GM21619 (cell line): ENCODE measurements around the gene ZDHHC4.
A peak's percentile ranks its signal among the peaks of the same experiment; 100 is the strongest.
"Not testable (repeated sequence)": the region's sequence is repeated elsewhere in the genome, so short reads cannot be mapped to it uniquely, and the experiment has no call there.

Experiments used
- ATAC-seq: cut with Tn5 transposase; IDR thresholded peaks from one replicate; pipeline ENCODE4 v1.9.1; 2021; ENCODE audit not compliant: unreplicated experiment

ZDHHC4 gene

DNA sequence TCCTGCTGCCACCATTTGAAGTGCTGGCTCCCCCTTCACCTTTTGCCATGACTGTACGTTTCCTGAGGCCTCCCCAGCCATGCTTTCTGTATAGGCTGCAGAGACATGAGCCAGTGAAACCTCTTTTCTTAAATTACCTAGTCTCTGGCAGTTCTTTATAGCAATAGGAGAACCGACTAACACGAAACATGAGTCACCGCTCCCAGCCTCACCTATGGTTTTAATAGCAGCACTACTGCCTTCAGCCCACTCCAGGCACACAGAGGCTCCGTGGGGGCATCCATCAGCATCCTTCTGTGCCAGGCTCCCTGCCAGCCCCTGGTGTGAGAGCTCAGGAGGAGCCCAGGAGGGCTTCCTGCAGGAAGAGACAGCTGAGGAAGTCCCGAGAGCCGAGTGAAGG is 54.4 kb downstream of the ZDHHC4 start:
- ATAC-seq: no peak

DNA sequence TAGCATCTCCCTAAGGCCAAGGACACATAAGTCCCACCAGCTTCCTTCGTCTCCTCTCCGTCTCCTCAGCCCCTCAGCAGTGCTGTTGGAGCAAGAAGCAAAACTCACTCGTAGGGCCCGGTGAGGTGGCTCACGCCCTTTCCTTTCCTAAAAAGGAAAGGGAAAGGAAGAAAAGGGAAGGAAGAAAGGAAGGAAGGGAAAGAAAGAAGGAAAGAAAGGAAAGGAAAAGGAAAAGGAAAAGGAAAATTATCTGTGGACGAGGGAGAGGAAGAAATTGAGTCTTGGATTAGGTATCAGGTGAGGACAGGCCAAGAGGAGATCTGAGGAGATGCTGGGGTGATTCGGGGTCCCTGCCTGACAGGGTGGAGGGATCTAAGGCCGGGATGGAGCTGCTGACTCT is 56.8 kb downstream of the ZDHHC4 start:
- ATAC-seq: no peak

DNA sequence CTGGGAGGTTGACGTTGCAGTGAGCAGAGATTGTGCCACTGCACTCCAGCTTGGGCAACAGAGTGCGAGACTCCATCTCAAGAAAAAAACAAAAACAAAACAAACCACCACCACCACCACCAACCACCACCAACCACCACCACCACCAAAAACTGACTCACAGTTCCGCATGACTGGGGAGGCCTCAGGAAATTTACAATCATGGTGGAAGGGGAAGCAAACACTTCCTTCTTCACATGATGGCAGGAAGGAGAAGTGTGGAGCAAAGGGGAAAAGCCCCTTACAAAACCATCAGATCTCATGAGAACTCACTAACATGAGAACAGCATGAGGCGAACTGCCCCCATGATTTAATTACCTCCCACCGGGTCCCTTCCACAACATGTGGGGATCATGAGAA is 57.7 kb downstream of the ZDHHC4 start:
- ATAC-seq: not testable (repeated sequence)

DNA sequence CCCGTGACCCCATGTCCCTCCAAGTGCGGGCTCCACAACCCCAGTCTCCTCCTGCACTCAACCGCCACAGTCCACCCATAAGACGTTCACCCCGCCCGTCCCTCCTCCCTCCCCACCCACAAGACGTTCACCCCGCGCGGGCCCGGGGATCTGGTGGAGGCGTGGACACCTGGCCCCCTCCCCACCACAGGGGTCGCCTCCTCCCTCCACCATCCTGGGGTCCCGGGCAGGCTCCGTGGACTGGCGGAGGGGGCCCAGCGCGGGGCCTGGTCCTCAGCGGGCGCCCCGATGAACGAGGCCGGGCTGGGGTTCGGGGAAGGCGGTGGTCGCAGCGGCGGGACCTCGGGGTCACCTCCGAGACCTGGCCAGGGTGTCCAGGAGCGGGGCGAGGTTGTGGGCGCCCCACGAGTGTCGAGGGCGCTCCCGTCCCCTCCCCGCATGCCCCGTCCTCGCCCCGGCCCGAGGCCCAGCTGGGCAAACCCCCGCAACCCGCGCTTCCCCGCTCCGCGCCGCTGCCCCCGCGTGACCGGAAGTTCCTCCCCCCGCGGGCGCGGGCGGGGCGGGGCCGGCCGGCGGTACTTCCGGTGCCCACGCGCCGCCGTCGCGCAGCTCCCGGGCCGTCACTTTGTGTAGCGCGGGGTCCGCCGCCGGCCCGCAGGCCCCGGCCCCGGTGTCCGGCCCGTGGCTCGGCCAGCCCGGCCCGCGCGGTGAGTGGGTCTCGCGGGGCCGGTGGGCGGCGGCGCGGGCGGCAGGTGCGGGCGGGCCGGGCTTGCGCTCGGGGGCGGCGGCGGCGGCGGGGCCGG is 59.7 kb downstream of the ZDHHC4 start, which contains the start of gene ZNF316:
TSS of gene ZNF316 (plus strand) at position 578 of the 803 bp plus-strand sequence. CDS start 5,092 bp downstream, outside the sequence.
- ATAC-seq: peak; percentile 61

DNA sequence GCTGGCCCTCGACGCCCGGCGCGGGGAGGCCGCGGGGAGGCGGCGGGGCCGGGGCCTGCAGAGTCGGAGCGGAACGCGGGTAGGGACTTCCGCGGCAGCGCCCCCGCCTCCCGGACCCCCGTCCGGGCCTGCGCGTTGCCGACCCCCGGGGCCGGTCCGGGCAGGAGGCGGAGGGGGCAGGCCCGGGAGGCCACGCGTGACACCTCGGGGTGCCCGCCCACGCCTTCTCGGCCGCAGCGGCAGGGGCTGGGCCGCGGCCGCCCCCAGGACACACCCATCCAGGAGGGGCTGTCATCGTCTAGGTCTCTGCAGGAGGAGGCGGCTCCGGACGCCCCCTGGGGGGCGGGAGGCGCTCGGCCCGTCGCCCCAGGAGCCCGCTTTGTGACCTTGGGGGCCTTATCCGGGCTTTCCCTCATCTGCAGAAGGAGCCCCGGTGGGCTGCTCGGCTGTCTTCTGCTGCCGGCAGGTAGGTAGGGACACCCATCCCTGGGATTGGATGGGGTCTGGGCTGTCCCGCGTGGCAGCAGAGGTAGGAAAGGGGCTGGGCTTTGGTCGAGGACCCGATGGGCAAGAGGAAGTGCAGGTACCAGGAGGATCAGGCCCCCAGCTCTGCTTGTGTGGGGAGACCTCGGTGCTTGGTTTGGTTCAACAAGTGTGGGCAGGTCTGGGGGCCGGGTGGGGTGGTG is 60.4 kb downstream of the ZDHHC4 start:
- ATAC-seq: peak; percentile 81
